MCF 10A (cell line): Measurements from ENCODE around the gene DLL1. TPM values are rescaled to one million over a fixed set of nuclear protein-coding genes. Genes with fewer than 3 reads are reported as not detected.

Experiments used
- BruUV-seq: library from RNA; stranded (reverse); fragments of 400-500 nt; replicated peaks from 2 replicates; lab custom pipeline; 2021; lab: Mats Ljungman, UMichigan
- CTCF ChIA-PET: fragments of 300-600 bp; sonication (Branson Sonifier 250); formaldehyde crosslinking; extraction: SDS; loops from one replicate; lab custom pipeline; 2021; ENCODE audit warnings: antibody characterized with exemption, inconsistent platforms; lab: Yijun Ruan, JAX
- POLR2A ChIA-PET: fragments of 300-600, 350-650 bp; sonication (Branson Sonifier 250); formaldehyde crosslinking; extraction: SDS; loops from one replicate; lab custom pipeline; 2020; ENCODE audit warnings: antibody characterized with exemption, inconsistent platforms; lab: Yijun Ruan, JAX
- DNase-seq: peaks from one replicate; pipeline ENCODE4 v3.0.0-alpha.2; 2018; ENCODE audit not compliant: unreplicated experiment
- H3K27ac Mint-ChIP-seq: one replicate; pipeline ENCODE4 v1.8.0; 2022; ENCODE audit warnings: mild to moderate bottlenecking, low read depth, mixed read lengths; ENCODE audit not compliant: unreplicated experiment
- H3K27me3 Mint-ChIP-seq: one replicate; pipeline ENCODE4 v1.8.0; 2022; ENCODE audit warnings: mixed read lengths; ENCODE audit not compliant: insufficient read depth, unreplicated experiment
- H3K36me3 Mint-ChIP-seq: one replicate; pipeline ENCODE4 v1.8.0; 2022; ENCODE audit warnings: mild to moderate bottlenecking, moderate library complexity, mixed read lengths; ENCODE audit not compliant: insufficient read depth, unreplicated experiment
- H3K4me1 Mint-ChIP-seq: one replicate; pipeline ENCODE4 v1.8.0; 2022; ENCODE audit warnings: mixed read lengths; ENCODE audit not compliant: insufficient read depth, unreplicated experiment
- H3K4me3 Mint-ChIP-seq: one replicate; pipeline ENCODE4 v1.8.0; 2022; ENCODE audit warnings: mild to moderate bottlenecking, moderate library complexity, mixed read lengths; ENCODE audit not compliant: unreplicated experiment
- H3K9me3 Mint-ChIP-seq: one replicate; pipeline ENCODE4 v1.8.0; 2022; ENCODE audit warnings: mixed read lengths; ENCODE audit not compliant: unreplicated experiment
- intact Hi-C: fragments of 100-400 bp; cut with micrococcal nuclease; formaldehyde crosslinking; loops from 2 replicates; pipeline ENCODE4 v1.14.1; 2022
- total RNA-seq: library from RNA; stranded (reverse); gene quantifications from 2 replicates; pipeline ENCODE4 v1.2.3, GENCODE V29; 2022
- TF ChIP-seq, protein P1 (sequence below): fragments of 200-600 bp; IDR thresholded peaks from one replicate; pipeline ENCODE4 v1.8.0; 2022; ENCODE audit warnings: antibody characterized with exemption, mild to moderate bottlenecking; ENCODE audit not compliant: unreplicated experiment

Gene DLL1
- total RNA-seq, 1 experiment from 2014 or later: 1.4 TPM

- intact Hi-C loops: no loop called here
- H3K36me3 Mint-ChIP-seq: peaks cover 40% of the 10 kb centered on the region
- ChIA-PET POLR2A (no interaction called here), CTCF (interaction anchor here (1.4 kb wide), 1 partner anchor 200 kb away, joined by 6 read pairs; no protein-coding TSS in a partner anchor)
- TF ChIP-seq, protein P1, sequence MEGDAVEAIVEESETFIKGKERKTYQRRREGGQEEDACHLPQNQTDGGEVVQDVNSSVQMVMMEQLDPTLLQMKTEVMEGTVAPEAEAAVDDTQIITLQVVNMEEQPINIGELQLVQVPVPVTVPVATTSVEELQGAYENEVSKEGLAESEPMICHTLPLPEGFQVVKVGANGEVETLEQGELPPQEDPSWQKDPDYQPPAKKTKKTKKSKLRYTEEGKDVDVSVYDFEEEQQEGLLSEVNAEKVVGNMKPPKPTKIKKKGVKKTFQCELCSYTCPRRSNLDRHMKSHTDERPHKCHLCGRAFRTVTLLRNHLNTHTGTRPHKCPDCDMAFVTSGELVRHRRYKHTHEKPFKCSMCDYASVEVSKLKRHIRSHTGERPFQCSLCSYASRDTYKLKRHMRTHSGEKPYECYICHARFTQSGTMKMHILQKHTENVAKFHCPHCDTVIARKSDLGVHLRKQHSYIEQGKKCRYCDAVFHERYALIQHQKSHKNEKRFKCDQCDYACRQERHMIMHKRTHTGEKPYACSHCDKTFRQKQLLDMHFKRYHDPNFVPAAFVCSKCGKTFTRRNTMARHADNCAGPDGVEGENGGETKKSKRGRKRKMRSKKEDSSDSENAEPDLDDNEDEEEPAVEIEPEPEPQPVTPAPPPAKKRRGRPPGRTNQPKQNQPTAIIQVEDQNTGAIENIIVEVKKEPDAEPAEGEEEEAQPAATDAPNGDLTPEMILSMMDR: no peak
- no peak overlapping the region for H3K4me3 Mint-ChIP-seq
- no peak for DNase-seq
- BruUV-seq: no TSS peak
- no peaks in the 10 kb centered on the region for H3K9me3 Mint-ChIP-seq
- no peak overlapping the region for H3K27ac Mint-ChIP-seq
- H3K27me3 Mint-ChIP-seq: no peaks in the 10 kb centered on the region
- H3K4me1 Mint-ChIP-seq: no peaks in the 10 kb centered on the region
These were observed 26.2 kb upstream of the DLL1 start for GRCh38 chr6:170317076-170317475.

GRCh38 chr6:170316071-170316470 is 25.2 kb upstream of the DLL1 start:
- Mint-ChIP-seq H3K4me1 (no peaks in the 10 kb centered on the region), H3K4me3 (no peak overlapping the region), H3K27me3 (no peaks in the 10 kb centered on the region), H3K27ac (no peak overlapping the region), H3K9me3 (no peaks in the 10 kb centered on the region), H3K36me3 (peaks cover 37% of the 10 kb centered on the region)
- DNase-seq: no peak
- TF ChIP-seq, protein P1: no peak
- POLR2A ChIA-PET: no interaction called here
- intact Hi-C loops: no loop called here
- CTCF ChIA-PET: no interaction called here
- BruUV-seq: no TSS peak

GRCh38 chr6:170314983-170315382 is 24.1 kb upstream of the DLL1 start:
- Mint-ChIP-seq H3K4me1 (no peaks in the 10 kb centered on the region), H3K36me3 (peaks cover 34% of the 10 kb centered on the region), H3K4me3 (no peak overlapping the region), H3K27me3 (no peaks in the 10 kb centered on the region), H3K27ac (no peak overlapping the region), H3K9me3 (no peaks in the 10 kb centered on the region)
- ChIA-PET CTCF (no interaction called here), POLR2A (no interaction called here)
- BruUV-seq: no TSS peak
- DNase-seq: no peak
- TF ChIP-seq, protein P1: no peak
- intact Hi-C loops: no loop called here

- Mint-ChIP-seq H3K4me1 (peaks cover 1% of the 10 kb centered on the region), H3K9me3 (no peaks in the 10 kb centered on the region), H3K27me3 (no peaks in the 10 kb centered on the region), H3K36me3 (peaks cover 29% of the 10 kb centered on the region), H3K4me3 (no peak overlapping the region), H3K27ac (no peak overlapping the region)
- no TSS peak for BruUV-seq
- TF ChIP-seq, protein P1: no peak
- intact Hi-C loops: no loop called here
- ChIA-PET POLR2A (interaction anchor here (1.1 kb wide), 1 partner anchor 9 kb away, joined by 5 read pairs; no protein-coding TSS in a partner anchor), CTCF (interaction anchor here (0.5 to 0.6 kb wide), 3 partner anchors 22 to 541 kb away, joined by 3 to 4 read pairs (median 3); no protein-coding TSS in a partner anchor)
- DNase-seq: no peak
These were observed 22.9 kb upstream of the DLL1 start for GRCh38 chr6:170313716-170314295.
